ENCODE data around the gene PRPF39. TPM values are rescaled to one million over a fixed set of nuclear protein-coding genes. Genes with fewer than 3 reads are reported as not detected.

PRPF39 gene
- total RNA-seq, 1 donor from 2014 or later: 43.2 TPM

DNA sequence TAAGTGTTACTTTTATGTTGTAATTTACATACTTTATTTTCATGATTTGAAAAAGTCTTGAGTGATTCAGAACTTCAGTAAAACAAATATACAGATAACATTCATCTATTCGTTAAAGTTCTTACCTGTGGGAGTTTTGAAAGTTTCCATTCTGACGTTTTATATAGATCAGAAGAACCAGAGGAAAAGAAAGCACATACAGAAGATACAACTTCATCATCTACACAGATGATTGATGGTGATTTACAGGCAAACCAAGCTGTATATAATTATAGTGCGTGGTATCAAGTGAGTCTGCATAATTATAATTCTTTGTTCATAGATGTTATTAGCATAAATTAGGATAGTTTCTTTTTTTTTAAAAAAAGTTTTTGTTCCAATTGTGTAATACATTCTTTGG lies 30.4 kb downstream of the PRPF39 start:
- Histone ChIP-seq H3K27me3 (no peaks in the 10 kb centered on the region), H3K27ac (no peak overlapping the region), H3K9me3 (no peaks in the 10 kb centered on the region), H3K36me3 (peaks cover 45 to 81% of the 10 kb centered on the region in 2 donors), H3K4me3 (no peak overlapping the region), H3K4me1 (no peaks in the 10 kb centered on the region)
- DNase-seq (ENCODE audit: low spot score in 2 of 2): no peak
- intact Hi-C loops (cut with DNase I): no loop called here
- TF ChIP-seq, protein P1, sequence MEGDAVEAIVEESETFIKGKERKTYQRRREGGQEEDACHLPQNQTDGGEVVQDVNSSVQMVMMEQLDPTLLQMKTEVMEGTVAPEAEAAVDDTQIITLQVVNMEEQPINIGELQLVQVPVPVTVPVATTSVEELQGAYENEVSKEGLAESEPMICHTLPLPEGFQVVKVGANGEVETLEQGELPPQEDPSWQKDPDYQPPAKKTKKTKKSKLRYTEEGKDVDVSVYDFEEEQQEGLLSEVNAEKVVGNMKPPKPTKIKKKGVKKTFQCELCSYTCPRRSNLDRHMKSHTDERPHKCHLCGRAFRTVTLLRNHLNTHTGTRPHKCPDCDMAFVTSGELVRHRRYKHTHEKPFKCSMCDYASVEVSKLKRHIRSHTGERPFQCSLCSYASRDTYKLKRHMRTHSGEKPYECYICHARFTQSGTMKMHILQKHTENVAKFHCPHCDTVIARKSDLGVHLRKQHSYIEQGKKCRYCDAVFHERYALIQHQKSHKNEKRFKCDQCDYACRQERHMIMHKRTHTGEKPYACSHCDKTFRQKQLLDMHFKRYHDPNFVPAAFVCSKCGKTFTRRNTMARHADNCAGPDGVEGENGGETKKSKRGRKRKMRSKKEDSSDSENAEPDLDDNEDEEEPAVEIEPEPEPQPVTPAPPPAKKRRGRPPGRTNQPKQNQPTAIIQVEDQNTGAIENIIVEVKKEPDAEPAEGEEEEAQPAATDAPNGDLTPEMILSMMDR (IDR thresholded peaks at IDR 0.05): no peak

DNA sequence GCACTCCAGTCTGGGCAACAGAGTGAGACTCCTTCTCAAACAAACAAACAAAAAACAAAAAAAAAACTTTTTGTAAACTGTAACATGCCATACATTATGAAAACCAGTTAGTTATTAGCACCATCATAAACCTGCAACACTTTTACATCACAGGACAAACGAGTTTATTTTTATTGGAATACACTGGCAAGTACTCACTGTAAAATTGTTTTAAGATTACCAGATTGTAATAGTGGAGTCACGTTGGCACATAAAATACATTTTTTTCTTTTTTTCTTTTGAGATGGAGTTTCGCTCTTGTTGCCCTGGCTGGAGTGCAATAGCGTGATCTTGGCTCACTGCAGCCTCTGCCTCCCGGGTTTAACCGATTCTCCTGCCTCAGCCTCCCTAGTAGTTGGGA lies 34.7 kb downstream of the PRPF39 start:
- no peak overlapping the region for H3K4me3 ChIP-seq
- H3K9me3 ChIP-seq: no peaks in the 10 kb centered on the region
- no peak overlapping the region for H3K27ac ChIP-seq
- peaks cover 51 to 92% of the 10 kb centered on the region in 2 donors for H3K36me3 ChIP-seq
- no peaks in the 10 kb centered on the region for H3K27me3 ChIP-seq
- no peak for DNase-seq (ENCODE audit: low spot score in 2 of 2)
- TF ChIP-seq, protein P1 (IDR thresholded peaks at IDR 0.05): no peak
- no peaks in the 10 kb centered on the region for H3K4me1 ChIP-seq
- intact Hi-C loops (cut with DNase I): no loop called here

DNA sequence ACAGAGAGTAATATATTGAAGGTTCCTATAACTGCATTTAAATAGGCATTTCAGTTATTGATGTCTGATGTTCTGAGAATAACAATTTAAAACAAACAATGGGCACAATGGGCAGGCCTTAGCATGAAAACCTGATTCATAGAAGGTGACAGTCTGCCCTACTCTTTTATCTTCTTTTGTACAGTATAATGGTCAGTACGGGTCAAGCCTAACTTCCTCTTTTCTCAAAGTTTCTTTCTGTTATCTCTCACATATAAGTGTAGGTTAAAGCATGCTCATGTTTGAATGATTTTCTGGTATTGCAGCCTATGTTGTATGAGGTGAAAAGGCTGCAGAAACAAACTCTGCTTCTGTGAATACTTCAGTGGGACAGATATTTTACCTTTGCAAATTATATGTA lies 36.2 kb downstream of the PRPF39 start:
- H3K4me1 ChIP-seq: no peaks in the 10 kb centered on the region
- intact Hi-C loops (cut with DNase I): no loop called here
- H3K9me3 ChIP-seq: no peaks in the 10 kb centered on the region
- H3K27me3 ChIP-seq: no peaks in the 10 kb centered on the region
- DNase-seq (ENCODE audit: low spot score in 2 of 2): no peak
- no peak overlapping the region for H3K4me3 ChIP-seq
- TF ChIP-seq, protein P1 (IDR thresholded peaks at IDR 0.05): no peak
- peaks cover 48 to 88% of the 10 kb centered on the region in 2 donors for H3K36me3 ChIP-seq
- no peak overlapping the region for H3K27ac ChIP-seq

DNA sequence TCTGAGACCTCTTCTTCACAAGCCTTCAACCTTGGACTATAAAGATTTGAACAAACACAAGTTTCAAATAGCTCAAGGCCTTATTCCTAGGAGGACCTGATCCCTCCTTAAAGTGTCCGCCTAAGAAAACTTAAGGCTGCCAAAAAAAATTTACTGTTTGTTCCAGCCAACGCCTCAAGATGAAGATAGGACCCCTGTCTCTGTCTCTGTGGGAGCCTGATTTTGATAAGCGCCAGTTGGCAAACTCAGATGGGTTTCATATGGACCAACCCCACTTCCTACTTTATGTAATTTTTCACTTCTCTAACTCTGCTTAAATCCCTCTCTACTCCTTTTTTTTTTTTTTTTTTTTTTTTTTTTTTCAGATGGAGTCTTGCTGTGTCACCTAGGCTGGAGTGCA lies 39.4 kb downstream of the PRPF39 start:
- TF ChIP-seq, protein P1 (IDR thresholded peaks at IDR 0.05): no peak

DNA sequence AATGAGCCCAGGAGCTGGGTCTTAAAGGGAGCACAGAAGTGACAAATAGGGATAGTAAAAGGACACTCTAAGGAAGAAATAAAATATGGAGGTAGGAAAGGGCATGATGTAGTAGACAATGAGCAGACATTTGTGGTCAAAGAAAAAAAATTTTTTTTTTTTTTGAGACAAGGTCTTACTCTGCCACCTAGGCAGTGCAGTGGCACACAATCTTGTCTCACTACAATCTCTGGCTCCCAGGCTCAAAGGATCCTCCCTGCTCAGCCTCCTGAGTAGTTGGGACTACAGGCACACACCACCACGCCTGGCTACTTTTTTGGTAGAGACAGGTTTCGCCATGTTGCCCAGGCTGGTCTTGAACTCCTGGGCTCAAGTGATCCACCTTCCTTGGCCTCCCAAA lies 41.8 kb downstream of the PRPF39 start:
- Histone ChIP-seq H3K36me3 (peaks cover 22 to 58% of the 10 kb centered on the region in 2 donors), H3K4me1 (peaks cover 0 to 2% of the 10 kb centered on the region in 2 donors), H3K4me3 (no peak overlapping the region), H3K27me3 (no peaks in the 10 kb centered on the region), H3K27ac (no peak overlapping the region), H3K9me3 (no peaks in the 10 kb centered on the region)
- intact Hi-C loops (cut with DNase I): no loop called here
- TF ChIP-seq, protein P1 (IDR thresholded peaks at IDR 0.05): no peak
- DNase-seq (ENCODE audit: low spot score in 2 of 2): no peak

More for the DNA sequence above, 39.4 kb downstream of the PRPF39 start:
- Histone ChIP-seq H3K9me3 (no peaks in the 10 kb centered on the region), H3K4me1 (no peaks in the 10 kb centered on the region), H3K4me3 (no peak overlapping the region), H3K36me3 (peaks cover 45 to 79% of the 10 kb centered on the region in 2 donors), H3K27me3 (no peaks in the 10 kb centered on the region), H3K27ac (no peak overlapping the region)
- intact Hi-C loops (cut with DNase I): no loop called here
- no peak for DNase-seq (ENCODE audit: low spot score in 2 of 2)

All from ascending aorta (tissue), 2 donors.